Naive thymus-derived CD4-positive, alpha-beta T cell (primary cell): Measurements from ENCODE around the gene CALM1. TPM values are rescaled to one million over a fixed set of nuclear protein-coding genes. Genes with fewer than 3 reads are reported as not detected.

ENCODE experiments used
- ATAC-seq: fragments of 150-1000 bp; cut with Tn5 transposase; 2 replicates; pipeline ENCODE4 v1.10.0; 2021; ENCODE audit warnings: mild to moderate bottlenecking, moderate library complexity
- CTCF ChIA-PET: fragments of 350-600 bp; sonication (Branson Sonifier 250); formaldehyde crosslinking; loops from one replicate; lab custom pipeline; 2021; ENCODE audit warnings: antibody characterized with exemption; lab: Charles Lee
- POLR2A ChIA-PET: fragments of 350-600 bp; sonication (Branson Sonifier 250); formaldehyde crosslinking; loops from one replicate; lab custom pipeline; 2021; ENCODE audit warnings: antibody characterized with exemption, inconsistent platforms; lab: Charles Lee
- DNase-seq, 9 donors: peaks; one replicate each; pipeline versions ENCODE4 v3.0.0 to v3.0.0-alpha.2; 2020 to 2022; ENCODE audit warnings: mixed read lengths in 1 of 9
- H3K27ac ChIP-seq: one replicate; pipeline ENCODE4 v1.7.0; 2013; ENCODE audit warnings: mild to moderate bottlenecking, low read depth, low read length, moderate library complexity
- H3K27me3 ChIP-seq, 2 donors: one replicate each; pipeline ENCODE4 v1.7.0; 2013; ENCODE audit warnings: low read length in 2 of 2, mild to moderate bottlenecking in 2 of 2, moderate library complexity in 2 of 2; ENCODE audit not compliant: control insufficient read depth in 2 of 2, insufficient read depth in 2 of 2
- H3K36me3 ChIP-seq, 3 experiments: 1 replicate in 2 of 3; 2 replicates in 1 of 3; pipeline ENCODE4 v1.7.0; 2013; ENCODE audit warnings: low read length in 3 of 3, mild to moderate bottlenecking in 3 of 3, moderate library complexity in 1 of 3; ENCODE audit not compliant: insufficient read depth in 3 of 3, control insufficient read depth in 2 of 3
- H3K4me1 ChIP-seq, 2 donors: one replicate each; pipeline ENCODE4 v1.7.0; 2013; ENCODE audit warnings: low read length in 2 of 2, mild to moderate bottlenecking in 2 of 2, moderate library complexity in 1 of 2; ENCODE audit not compliant: control insufficient read depth in 2 of 2, insufficient read depth in 2 of 2
- H3K4me3 ChIP-seq: 2 replicates; pipeline ENCODE4 v1.7.0; 2013; ENCODE audit warnings: mild to moderate bottlenecking, low read length
- H3K9me3 ChIP-seq, 3 experiments: 1 replicate in 2 of 3; 2 replicates in 1 of 3; pipeline ENCODE4 v1.7.0; 2013; ENCODE audit warnings: low read length in 3 of 3; ENCODE audit not compliant: control insufficient read depth in 2 of 3
- H3K27ac Mint-ChIP-seq, 9 donors: one replicate each; pipeline ENCODE4 v1.8.0; 2020 to 2022; ENCODE audit warnings: mixed read lengths in 9 of 9, mild to moderate bottlenecking in 8 of 9, moderate library complexity in 5 of 9, inconsistent platforms in 2 of 9
- H3K27me3 Mint-ChIP-seq, 5 donors: one replicate each; pipeline ENCODE4 v1.8.0; 2021 to 2022; ENCODE audit warnings: mixed read lengths in 5 of 5, mild to moderate bottlenecking in 1 of 5
- H3K36me3 Mint-ChIP-seq, 5 donors: one replicate each; pipeline ENCODE4 v1.8.0; 2020 to 2022; ENCODE audit warnings: mixed read lengths in 5 of 5, mild to moderate bottlenecking in 3 of 5, inconsistent platforms in 1 of 5
- H3K4me1 Mint-ChIP-seq, 7 donors: one replicate each; pipeline ENCODE4 v1.8.0; 2020 to 2022; ENCODE audit warnings: mixed read lengths in 7 of 7, mild to moderate bottlenecking in 3 of 7, inconsistent platforms in 1 of 7
- H3K4me3 Mint-ChIP-seq, 10 donors: one replicate each; pipeline ENCODE4 v1.8.0; 2020 to 2022; ENCODE audit warnings: mild to moderate bottlenecking in 10 of 10, mixed read lengths in 10 of 10, moderate library complexity in 6 of 10, inconsistent platforms in 2 of 10
- H3K9me3 Mint-ChIP-seq, 11 donors: one replicate each; pipeline ENCODE4 v1.8.0; 2020 to 2022; ENCODE audit warnings: mixed read lengths in 11 of 11, mild to moderate bottlenecking in 4 of 11, inconsistent platforms in 1 of 11, moderate library complexity in 1 of 11
- intact Hi-C, 2 donors: fragments of 100-400 bp; cut with micrococcal nuclease; formaldehyde crosslinking; loops; one replicate each; pipeline ENCODE4 v1.15.1; 2023
- polyA plus RNA-seq, 2 donors: library from polyadenylated mRNA; unstranded; fragments of 300-500 nt; fragmentation: Illumina TruSeq; gene quantifications; one replicate each; pipeline ENCODE4 v1.2.3, GENCODE V29; 2021
- total RNA-seq, 6 experiments: library from RNA in 5 of 6; stranded (reverse) in 5 of 6; gene quantifications; 1 replicate in 5 of 6; 2 replicates in 1 of 6; pipeline ENCODE4 v1.2.3 and lab custom pipeline; 2021 to 2026

CALM1 gene
- total and polyA plus RNA-seq, 7 experiments from 2014 or later = 611 to 2,295 (median 699) TPM

GRCh38 chr14:90419200-90419599, 22.4 kb downstream of the CALM1 start:
- H3K36me3 ChIP-seq = no peaks in the 10 kb centered on the region
- intact Hi-C loops = no loop called here
- no peaks in the 10 kb centered on the region for H3K27me3 ChIP-seq
- no peak overlapping the region for H3K4me3 ChIP-seq
- Mint-ChIP-seq H3K9me3 (peaks cover 0 to 2% (median 0%) of the 10 kb centered on the region in 11 donors), H3K4me1 (no peaks in the 10 kb centered on the region), H3K4me3 (no peak overlapping the region), H3K36me3 (peaks cover 0 to 4% (median 0%) of the 10 kb centered on the region in 5 donors), H3K27ac (no peak overlapping the region), H3K27me3 (peaks cover 0 to 6% (median 0%) of the 10 kb centered on the region in 5 donors)
- no peak for DNase-seq
- no peaks in the 10 kb centered on the region for H3K4me1 ChIP-seq
- ChIA-PET POLR2A (no interaction called here), CTCF (no interaction called here)
- no peak for ATAC-seq
- no peak overlapping the region for H3K27ac ChIP-seq
- no peaks in the 10 kb centered on the region for H3K9me3 ChIP-seq

- H3K9me3 Mint-ChIP-seq = peaks cover 0 to 2% (median 0%) of the 10 kb centered on the region in 11 donors
- H3K36me3 Mint-ChIP-seq = peaks cover 0 to 4% (median 0%) of the 10 kb centered on the region in 5 donors
- POLR2A ChIA-PET = no interaction called here
- no peak overlapping the region for H3K27ac Mint-ChIP-seq
- ATAC-seq = no peak
- H3K4me1 ChIP-seq = no peaks in the 10 kb centered on the region
- no peaks in the 10 kb centered on the region for H3K4me1 Mint-ChIP-seq
- no peaks in the 10 kb centered on the region for H3K27me3 Mint-ChIP-seq
- CTCF ChIA-PET = no interaction called here
- H3K4me3 ChIP-seq = no peak overlapping the region
- no peaks in the 10 kb centered on the region for H3K27me3 ChIP-seq
- DNase-seq = no peak
- intact Hi-C loops = no loop called here
- H3K27ac ChIP-seq = no peak overlapping the region
- H3K9me3 ChIP-seq = no peaks in the 10 kb centered on the region
- H3K4me3 Mint-ChIP-seq = no peak overlapping the region
- no peaks in the 10 kb centered on the region for H3K36me3 ChIP-seq
Observed at GRCh38 chr14:90421001-90421631, 24.3 kb downstream of the CALM1 start.

- Mint-ChIP-seq H3K9me3 (peaks cover 0 to 2% (median 0%) of the 10 kb centered on the region in 11 donors), H3K27me3 (peaks cover 0 to 1% (median 0%) of the 10 kb centered on the region in 5 donors), H3K36me3 (peaks cover 0 to 4% (median 0%) of the 10 kb centered on the region in 5 donors), H3K4me1 (no peaks in the 10 kb centered on the region), H3K4me3 (no peak overlapping the region), H3K27ac (no peak overlapping the region)
- no peaks in the 10 kb centered on the region for H3K9me3 ChIP-seq
- CTCF ChIA-PET = interaction anchor here (0.7 kb wide), 1 partner anchor 449 kb away, joined by 3 read pairs; no protein-coding TSS in a partner anchor
- no peak overlapping the region for H3K4me3 ChIP-seq
- DNase-seq (no peak), ATAC-seq (no peak)
- no peaks in the 10 kb centered on the region for H3K4me1 ChIP-seq
- intact Hi-C loops = no loop called here
- H3K27ac ChIP-seq = no peak overlapping the region
- POLR2A ChIA-PET = no interaction called here
- H3K36me3 ChIP-seq = no peaks in the 10 kb centered on the region
- H3K27me3 ChIP-seq = no peaks in the 10 kb centered on the region
Observed at GRCh38 chr14:90421632-90422020, 24.8 kb downstream of the CALM1 start.

GRCh38 chr14:90423166-90423565, 26.3 kb downstream of the CALM1 start:
- intact Hi-C loops = no loop called here
- Mint-ChIP-seq H3K36me3 (peaks cover 0 to 2% (median 0%) of the 10 kb centered on the region in 5 donors), H3K27me3 (peaks cover 0 to 4% (median 0%) of the 10 kb centered on the region in 5 donors), H3K4me1 (no peaks in the 10 kb centered on the region), H3K4me3 (no peak overlapping the region), H3K9me3 (peaks cover 0 to 1% (median 0%) of the 10 kb centered on the region in 11 donors), H3K27ac (no peak overlapping the region)
- H3K4me3 ChIP-seq = no peak overlapping the region
- no peaks in the 10 kb centered on the region for H3K36me3 ChIP-seq
- H3K4me1 ChIP-seq = no peaks in the 10 kb centered on the region
- ChIA-PET CTCF (no interaction called here), POLR2A (no interaction called here)
- H3K27ac ChIP-seq = no peak overlapping the region
- DNase-seq (no peak), ATAC-seq (no peak)
- H3K27me3 ChIP-seq = no peaks in the 10 kb centered on the region
- H3K9me3 ChIP-seq = no peaks in the 10 kb centered on the region

- Histone ChIP-seq H3K4me1 (no peaks in the 10 kb centered on the region), H3K4me3 (no peak overlapping the region), H3K9me3 (no peaks in the 10 kb centered on the region), H3K36me3 (no peaks in the 10 kb centered on the region), H3K27ac (no peak overlapping the region), H3K27me3 (no peaks in the 10 kb centered on the region)
- POLR2A ChIA-PET = interaction anchor here (1.8 kb wide), 1 partner anchor 28 kb away, joined by 4 read pairs; the partner anchor contains the start of gene CALM1
- peaks cover 0 to 1% (median 0%) of the 10 kb centered on the region in 11 donors for H3K9me3 Mint-ChIP-seq
- peaks cover 0 to 4% (median 0%) of the 10 kb centered on the region in 5 donors for H3K27me3 Mint-ChIP-seq
- no peak overlapping the region for H3K27ac Mint-ChIP-seq
- ATAC-seq = no peak
- no peaks in the 10 kb centered on the region for H3K4me1 Mint-ChIP-seq
- H3K4me3 Mint-ChIP-seq = no peak overlapping the region
- H3K36me3 Mint-ChIP-seq = no peaks in the 10 kb centered on the region
- CTCF ChIA-PET = no interaction called here
- intact Hi-C loops = no loop called here
- DNase-seq = no peak
Observed at GRCh38 chr14:90424075-90424474, 27.2 kb downstream of the CALM1 start.

GRCh38 chr14:90424686-90425372, 28.0 kb downstream of the CALM1 start:
- intact Hi-C loops = no loop called here
- Histone ChIP-seq H3K36me3 (no peaks in the 10 kb centered on the region), H3K4me1 (no peaks in the 10 kb centered on the region), H3K27ac (no peak overlapping the region), H3K27me3 (no peaks in the 10 kb centered on the region), H3K4me3 (no peak overlapping the region), H3K9me3 (no peaks in the 10 kb centered on the region)
- ChIA-PET CTCF (no interaction called here), POLR2A (interaction anchor here (1.8 kb wide), 1 partner anchor 28 kb away, joined by 4 read pairs; the partner anchor contains the start of gene CALM1)
- Mint-ChIP-seq H3K4me1 (no peaks in the 10 kb centered on the region), H3K4me3 (no peak overlapping the region), H3K9me3 (peaks cover 0 to 1% (median 0%) of the 10 kb centered on the region in 11 donors), H3K27ac (no peak overlapping the region), H3K36me3 (no peaks in the 10 kb centered on the region), H3K27me3 (peaks cover 0 to 4% (median 0%) of the 10 kb centered on the region in 5 donors)
- ATAC-seq = no peak
- DNase-seq = no peak
